Skeletal muscle tissue (tissue), 4 donors: ENCODE measurements around the gene TTC33. TPM values are rescaled to one million over a fixed set of nuclear protein-coding genes. Genes with fewer than 3 reads are reported as not detected.

Source experiments
- H3K27ac ChIP-seq: one replicate; pipeline ENCODE4 v1.7.0; 2013; ENCODE audit warnings: mild to moderate bottlenecking, low read depth, low read length, inconsistent platforms
- H3K27me3 ChIP-seq, 3 donors: one replicate each; pipeline ENCODE4 v1.7.0; 2013; ENCODE audit warnings: low read length in 3 of 3; ENCODE audit not compliant: control insufficient read depth in 3 of 3, insufficient read depth in 3 of 3
- H3K36me3 ChIP-seq, 3 donors: one replicate each; pipeline ENCODE4 v1.7.0; 2013; ENCODE audit warnings: low read length in 3 of 3; ENCODE audit not compliant: control insufficient read depth in 3 of 3, insufficient read depth in 3 of 3
- H3K4me1 ChIP-seq, 3 donors: one replicate each; pipeline ENCODE4 v1.7.0; 2013; ENCODE audit warnings: low read length in 3 of 3, mild to moderate bottlenecking in 3 of 3; ENCODE audit not compliant: control insufficient read depth in 3 of 3, insufficient read depth in 3 of 3
- H3K4me3 ChIP-seq, 3 donors: one replicate each; pipeline ENCODE4 v1.7.0; 2013; ENCODE audit warnings: low read length in 3 of 3
- H3K9ac ChIP-seq, 3 donors: one replicate each; pipeline ENCODE4 v1.7.0; 2013; ENCODE audit warnings: low read length in 3 of 3, mild to moderate bottlenecking in 3 of 3, moderate library complexity in 2 of 3, low read depth in 1 of 3
- H3K9me3 ChIP-seq, 3 donors: one replicate each; pipeline ENCODE4 v1.7.0; 2013; ENCODE audit warnings: low read length in 3 of 3; ENCODE audit not compliant: control insufficient read depth in 3 of 3
- total RNA-seq: library from RNA; depleted of rRNA; stranded (reverse); fragments of >200 nt; gene quantifications from one replicate; pipeline ENCODE4 v1.2.3, GENCODE V29; 2014
- donor health status: Osteomylitis.

Gene TTC33
- total RNA-seq, 1 donor from 2014 or later: 17.2 TPM

DNA sequence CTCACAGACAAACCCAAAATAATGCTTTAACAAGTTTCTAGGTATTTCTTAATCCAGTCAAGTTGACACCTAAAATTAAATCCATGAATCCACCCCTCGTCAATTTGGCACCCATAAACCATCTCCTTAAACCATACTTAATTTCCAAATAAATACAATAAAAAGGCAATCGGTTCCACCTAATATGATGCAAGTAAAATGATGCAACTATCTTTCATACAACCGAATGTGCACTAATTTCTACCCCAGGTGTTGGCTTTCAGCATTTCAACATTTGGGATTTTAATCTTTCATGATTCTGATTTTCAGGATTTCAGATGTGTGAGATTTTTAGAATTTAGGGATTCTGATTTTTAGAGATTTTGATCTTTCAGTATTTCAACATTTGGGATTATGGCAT, 25.1 kb upstream of the TTC33 start:
- no peaks in the 10 kb centered on the region for H3K27me3 ChIP-seq
- no peak overlapping the region for H3K9ac ChIP-seq
- peaks cover 0 to 8% (median 2%) of the 10 kb centered on the region in 3 donors for H3K36me3 ChIP-seq
- H3K27ac ChIP-seq: no peak overlapping the region
- peaks cover 4 to 10% (median 5%) of the 10 kb centered on the region in 3 donors for H3K4me1 ChIP-seq
- no peak overlapping the region for H3K4me3 ChIP-seq
- no peaks in the 10 kb centered on the region for H3K9me3 ChIP-seq

DNA sequence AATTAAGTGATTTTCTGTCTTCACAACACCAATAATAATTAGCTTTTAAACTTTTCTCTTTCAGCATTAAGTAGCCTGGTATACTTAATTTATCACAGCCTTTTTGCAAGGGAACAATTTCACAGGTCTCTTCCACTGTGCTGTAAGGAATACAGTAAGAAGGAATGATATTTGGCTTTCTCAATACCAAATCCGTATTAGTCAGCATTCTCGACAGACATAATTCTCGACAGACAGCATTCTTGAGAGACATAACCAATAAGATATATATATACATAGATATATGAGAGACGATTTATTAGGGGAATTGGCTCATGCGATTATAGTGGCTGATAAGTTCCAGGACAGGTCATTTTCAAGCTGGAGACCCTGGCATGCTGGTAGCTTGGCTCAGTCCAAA, 24.4 kb upstream of the TTC33 start:
- no peak overlapping the region for H3K4me3 ChIP-seq
- peaks cover 4 to 10% (median 5%) of the 10 kb centered on the region in 3 donors for H3K4me1 ChIP-seq
- no peaks in the 10 kb centered on the region for H3K9me3 ChIP-seq
- H3K36me3 ChIP-seq: peaks cover 0 to 15% (median 8%) of the 10 kb centered on the region in 3 donors
- H3K9ac ChIP-seq: no peak overlapping the region
- no peaks in the 10 kb centered on the region for H3K27me3 ChIP-seq
- H3K27ac ChIP-seq: no peak overlapping the region

DNA sequence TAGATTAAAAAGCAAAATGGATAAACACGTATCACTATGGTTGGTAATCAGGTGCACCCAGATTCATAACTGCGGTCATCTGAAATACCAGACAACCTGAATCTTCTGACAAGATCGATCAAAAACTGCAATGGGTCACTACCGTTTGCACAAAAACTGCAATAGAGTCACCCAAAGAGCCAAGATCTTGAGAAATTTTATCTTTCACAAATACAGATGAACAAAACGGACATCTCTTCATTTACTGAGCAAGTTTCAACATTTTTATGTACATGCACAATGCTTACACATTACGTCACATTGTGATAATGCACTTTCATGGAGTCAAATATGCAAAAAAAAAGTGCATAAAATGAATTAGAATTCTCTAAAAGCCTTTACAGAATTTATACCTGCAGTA, 23.8 kb upstream of the TTC33 start:
- no peak overlapping the region for H3K9ac ChIP-seq
- no peaks in the 10 kb centered on the region for H3K27me3 ChIP-seq
- H3K4me3 ChIP-seq: no peak overlapping the region
- H3K4me1 ChIP-seq: peaks cover 4 to 10% (median 5%) of the 10 kb centered on the region in 3 donors
- H3K27ac ChIP-seq: no peak overlapping the region
- H3K9me3 ChIP-seq: no peaks in the 10 kb centered on the region
- peaks cover 0 to 20% (median 15%) of the 10 kb centered on the region in 3 donors for H3K36me3 ChIP-seq

- H3K36me3 ChIP-seq: peaks cover 0 to 26% (median 15%) of the 10 kb centered on the region in 3 donors
- peaks cover 4 to 10% (median 5%) of the 10 kb centered on the region in 3 donors for H3K4me1 ChIP-seq
- no peaks in the 10 kb centered on the region for H3K27me3 ChIP-seq
- H3K4me3 ChIP-seq: no peak overlapping the region
- no peak overlapping the region for H3K27ac ChIP-seq
- H3K9ac ChIP-seq: no peak overlapping the region
- no peaks in the 10 kb centered on the region for H3K9me3 ChIP-seq
These were observed 22.4 kb upstream of the TTC33 start for GRCh38 chr5:40778133-40778532.

- Histone ChIP-seq H3K4me1 (peaks cover 0 to 6% (median 4%) of the 10 kb centered on the region in 3 donors), H3K4me3 (no peak overlapping the region), H3K9ac (no peak overlapping the region), H3K27me3 (no peaks in the 10 kb centered on the region), H3K36me3 (peaks cover 0 to 32% (median 18%) of the 10 kb centered on the region in 3 donors), H3K9me3 (no peaks in the 10 kb centered on the region), H3K27ac (no peak overlapping the region)
These were observed 20.9 kb upstream of the TTC33 start for GRCh38 chr5:40776658-40776977.

DNA sequence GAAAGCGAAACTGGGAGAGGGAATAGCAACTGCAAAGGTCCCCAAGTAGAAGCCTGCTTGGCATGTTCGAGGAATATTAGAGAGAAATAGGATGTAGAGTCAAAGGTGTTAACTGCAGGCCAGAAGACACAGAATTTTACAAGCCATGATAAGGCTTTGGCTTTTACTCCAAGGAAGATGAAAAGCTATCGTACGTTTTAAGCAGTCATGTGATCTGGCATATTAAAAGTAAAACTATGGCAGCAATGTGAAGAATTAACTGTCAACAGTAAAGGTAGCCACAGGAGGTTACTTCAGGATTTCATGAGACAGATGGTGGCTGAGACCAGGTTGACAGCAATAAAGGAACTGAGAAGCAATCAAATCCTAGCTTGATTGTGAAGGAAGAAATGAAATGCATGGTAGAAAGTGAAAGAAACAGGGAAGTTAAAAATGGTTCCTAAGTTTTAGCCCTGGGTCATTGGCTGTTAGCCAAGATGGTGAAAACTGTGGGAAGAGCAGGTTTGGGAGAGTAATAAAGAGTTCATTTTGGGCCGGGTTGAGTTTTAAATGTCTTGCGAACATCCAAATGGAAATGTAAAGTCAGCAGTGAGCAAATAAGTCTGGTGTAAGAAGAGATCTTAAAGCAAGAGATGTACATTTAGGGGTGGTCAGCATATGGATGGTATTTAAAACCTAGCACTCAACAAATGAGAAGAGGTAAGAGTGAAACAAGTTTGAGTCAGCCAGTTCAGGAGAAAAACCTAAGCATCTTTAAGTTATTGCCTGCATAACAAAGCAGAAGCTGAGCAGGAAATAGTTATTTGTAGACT, 20.3 kb upstream of the TTC33 start:
- Histone ChIP-seq H3K4me3 (no peak overlapping the region), H3K9ac (no peak overlapping the region), H3K27ac (no peak overlapping the region), H3K36me3 (peaks cover 0 to 37% (median 20%) of the 10 kb centered on the region in 3 donors), H3K9me3 (no peaks in the 10 kb centered on the region), H3K27me3 (no peaks in the 10 kb centered on the region), H3K4me1 (peaks cover 0 to 6% (median under 1%) of the 10 kb centered on the region in 3 donors)

- H3K9me3 ChIP-seq: no peaks in the 10 kb centered on the region
- H3K27ac ChIP-seq: no peak overlapping the region
- peaks cover 0 to 3% (median 0%) of the 10 kb centered on the region in 3 donors for H3K4me1 ChIP-seq
- no peaks in the 10 kb centered on the region for H3K27me3 ChIP-seq
- H3K4me3 ChIP-seq: no peak overlapping the region
- H3K36me3 ChIP-seq: peaks cover 0 to 38% (median 20%) of the 10 kb centered on the region in 3 donors
- H3K9ac ChIP-seq: no peak overlapping the region
These were observed 19.5 kb upstream of the TTC33 start for GRCh38 chr5:40775085-40775845.

- H3K36me3 ChIP-seq: peaks cover 0 to 38% (median 20%) of the 10 kb centered on the region in 3 donors
These were observed 18.9 kb upstream of the TTC33 start for GRCh38 chr5:40774623-40775022.

DNA sequence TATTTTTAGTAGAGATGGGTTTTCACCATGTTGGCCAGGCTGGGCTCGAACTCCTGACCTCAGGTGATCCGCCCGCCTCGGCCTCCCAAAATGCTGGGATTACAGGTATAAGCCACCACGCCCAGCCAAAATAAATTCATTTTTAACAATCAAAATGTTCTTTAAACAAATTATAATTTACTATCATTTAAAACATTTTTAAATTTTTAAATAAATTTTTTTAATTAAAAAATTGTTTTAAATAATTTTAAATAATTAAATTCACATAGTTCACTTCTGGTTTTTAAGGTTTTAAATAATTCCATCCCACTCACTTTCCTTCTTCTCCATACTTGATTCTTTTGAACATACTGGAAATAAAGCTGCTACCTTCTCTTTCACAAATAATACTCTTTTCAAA, 15.0 kb upstream of the TTC33 start:
- Histone ChIP-seq H3K36me3 (peaks cover 0 to 39% (median 22%) of the 10 kb centered on the region in 3 donors), H3K27ac (no peak overlapping the region)

More at GRCh38 chr5:40774623-40775022, 18.9 kb upstream of the TTC33 start:
- H3K4me1 ChIP-seq: no peaks in the 10 kb centered on the region
- H3K9ac ChIP-seq: no peak overlapping the region
- H3K9me3 ChIP-seq: no peaks in the 10 kb centered on the region
- H3K4me3 ChIP-seq: no peak overlapping the region
- no peak overlapping the region for H3K27ac ChIP-seq
- no peaks in the 10 kb centered on the region for H3K27me3 ChIP-seq

GRCh38 chr5:40762705-40763104, 6.9 kb upstream of the TTC33 start:
- Histone ChIP-seq H3K9ac (no peak overlapping the region), H3K36me3 (peaks cover 0 to 26% (median 11%) of the 10 kb centered on the region in 3 donors), H3K9me3 (no peaks in the 10 kb centered on the region), H3K4me1 (no peaks in the 10 kb centered on the region), H3K27ac (no peak overlapping the region), H3K4me3 (no peak overlapping the region), H3K27me3 (no peaks in the 10 kb centered on the region)

More for the DNA sequence above, 15.0 kb upstream of the TTC33 start:
- Histone ChIP-seq H3K4me1 (no peaks in the 10 kb centered on the region), H3K9me3 (no peaks in the 10 kb centered on the region), H3K9ac (no peak overlapping the region), H3K27me3 (no peaks in the 10 kb centered on the region), H3K4me3 (no peak overlapping the region)
